HG03095 (cell line): ENCODE results near the gene FBXO30.
A peak's percentile ranks its signal among the peaks of the same experiment; 100 is the strongest.

Experiments used
- ATAC-seq: cut with Tn5 transposase; IDR thresholded peaks from one replicate; pipeline ENCODE4 v1.9.1; 2021; ENCODE audit warnings: moderate library complexity; ENCODE audit not compliant: unreplicated experiment

Gene FBXO30

GRCh38 chr6:145758113-145758512 is 56.5 kb downstream of the FBXO30 start:
- no peak for ATAC-seq

- no peak for ATAC-seq
These were observed 58.4 kb downstream of the FBXO30 start for GRCh38 chr6:145756170-145756662.

GRCh38 chr6:145755682-145756081 is 58.9 kb downstream of the FBXO30 start:
- ATAC-seq = no peak

- ATAC-seq = no peak
These were observed 62.0 kb downstream of the FBXO30 start for GRCh38 chr6:145752638-145753037.

GRCh38 chr6:145749632-145750031 is 65.0 kb downstream of the FBXO30 start:
- ATAC-seq = peak; percentile 76

GRCh38 chr6:145745861-145746260 is 68.7 kb downstream of the FBXO30 start:
- no peak for ATAC-seq

GRCh38 chr6:145744619-145745018 is 70.0 kb downstream of the FBXO30 start:
- ATAC-seq = no peak
